AG10803 (cell line): Measurements from ENCODE around the gene CDHR1.
A peak's percentile ranks its signal among the peaks of the same experiment; 100 is the strongest.
"Not testable (repeated sequence)": the region's sequence is repeated elsewhere in the genome, so short reads cannot be mapped to it uniquely, and the experiment has no call there.

Experiments
- DNase-seq: peaks from one replicate; pipeline ENCODE4 v3.0.0; 2010; ENCODE audit warnings: low read depth
- H3K4me3 ChIP-seq: 2 replicates; pipeline ENCODE4 v1.5.1; 2011; ENCODE audit warnings: mild to moderate bottlenecking, low read length, control low read depth
- CTCF ChIP-seq: conservative IDR thresholded peaks from 2 replicates; pipeline ENCODE4 v1.5.1; 2011; ENCODE audit warnings: mild to moderate bottlenecking, low read length, control low read depth, inconsistent platforms

CDHR1 gene

GRCh38 chr10:84194424-84195043 lies at the start of gene CDHR1:
Gene CDHR1 (plus strand): TSS chr10:84194537. CDS start chr10:84194761, 224 bp downstream.
- peak within 1 kb of the TSS; percentile 20 for H3K4me3 ChIP-seq
- TF ChIP-seq CTCF, result no peak
- DNase-seq, result no peak

- no peak for DNase-seq
- no peak overlapping the region for H3K4me3 ChIP-seq
- no peak for TF ChIP-seq CTCF
Measured at GRCh38 chr10:84147347-84147746, 47.0 kb upstream of the CDHR1 start.

DNA sequence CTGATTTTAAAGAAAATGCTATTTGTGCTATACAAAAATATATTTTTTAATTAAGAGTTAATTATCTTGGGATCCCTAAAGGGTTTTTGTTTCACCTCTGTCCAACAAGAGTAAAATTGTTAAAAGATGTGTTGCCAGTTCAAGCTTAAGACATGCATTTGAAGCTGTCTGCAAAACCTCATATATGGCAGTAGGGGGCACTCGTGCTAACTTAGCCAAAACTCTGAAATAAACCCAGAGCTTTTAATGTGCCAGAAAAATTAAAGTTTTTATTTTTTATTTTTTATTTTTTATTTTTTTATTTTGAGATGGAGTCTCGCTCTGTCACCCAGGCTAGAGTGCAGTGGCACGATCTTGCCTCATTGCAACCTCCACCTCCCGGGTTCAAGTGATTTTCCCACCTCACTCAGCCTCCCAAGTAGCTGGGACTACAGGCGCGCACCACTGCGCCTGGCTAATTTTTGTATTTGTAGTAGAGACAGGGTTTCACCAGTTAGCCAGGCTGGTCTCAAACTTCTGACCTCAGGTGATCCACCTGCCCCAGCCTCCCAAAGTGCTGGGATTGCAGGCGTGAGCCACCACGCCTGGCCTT lies 46.2 kb upstream of the CDHR1 start:
- H3K4me3 ChIP-seq, result not testable (repeated sequence)
- TF ChIP-seq CTCF, result peak; percentile 82
- peak; percentile 60 for DNase-seq

DNA sequence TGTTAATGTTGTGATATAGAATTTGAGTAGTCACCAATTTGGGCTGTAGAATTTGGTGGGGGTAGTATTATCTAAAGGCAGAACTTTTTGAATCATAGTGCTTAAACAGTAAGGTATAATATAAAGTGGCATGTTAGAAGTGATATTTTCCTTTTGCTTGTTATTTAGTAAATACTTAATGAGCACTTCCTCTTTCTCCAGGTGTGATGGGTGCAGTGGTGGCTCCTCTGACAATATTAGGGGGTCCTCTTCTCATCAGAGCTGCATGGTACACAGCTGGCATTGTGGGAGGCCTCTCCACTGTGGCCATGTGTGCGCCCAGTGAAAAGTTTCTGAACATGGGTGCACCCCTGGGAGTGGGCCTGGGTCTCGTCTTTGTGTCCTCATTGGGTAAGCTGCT lies 44.5 kb upstream of the CDHR1 start:
- no peak for DNase-seq
- no peak overlapping the region for H3K4me3 ChIP-seq
- no peak for TF ChIP-seq CTCF

DNA sequence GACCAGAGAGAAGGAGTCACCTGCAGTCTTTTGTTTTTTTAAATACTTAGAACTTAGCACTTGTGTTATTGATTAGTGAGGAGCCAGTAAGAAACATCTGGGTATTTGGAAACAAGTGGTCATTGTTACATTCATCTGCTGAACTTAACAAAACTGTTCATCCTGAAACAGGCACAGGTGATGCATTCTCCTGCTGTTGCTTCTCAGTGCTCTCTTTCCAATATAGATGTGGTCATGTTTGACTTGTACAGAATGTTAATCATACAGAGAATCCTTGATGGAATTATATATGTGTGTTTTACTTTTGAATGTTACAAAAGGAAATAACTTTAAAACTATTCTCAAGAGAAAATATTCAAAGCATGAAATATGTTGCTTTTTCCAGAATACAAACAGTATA lies 41.6 kb upstream of the CDHR1 start:
- no peak for TF ChIP-seq CTCF
- no peak overlapping the region for H3K4me3 ChIP-seq
- DNase-seq, result no peak

DNA sequence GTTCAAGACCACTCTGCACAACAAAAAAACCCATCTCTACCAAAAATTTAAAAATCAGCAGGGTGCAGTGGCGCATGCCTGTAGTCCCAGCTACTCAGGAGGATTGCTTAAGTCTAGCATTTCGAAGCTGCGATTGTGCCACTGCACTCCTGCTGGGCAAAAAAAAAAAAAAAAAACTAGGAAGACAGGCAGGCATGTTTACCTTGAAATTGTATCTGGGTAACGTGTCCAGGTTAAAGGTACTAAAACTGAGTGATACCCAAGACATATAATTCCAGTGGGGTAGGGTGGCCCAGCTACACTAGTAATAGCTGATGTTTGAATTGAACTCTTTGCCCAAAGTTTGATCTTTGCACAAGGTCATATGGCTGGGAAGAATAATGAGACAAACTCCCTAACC lies 38.8 kb upstream of the CDHR1 start:
- H3K4me3 ChIP-seq, result no peak overlapping the region
- no peak for TF ChIP-seq CTCF
- DNase-seq, result no peak

GRCh38 chr10:84156009-84156408 lies 38.3 kb upstream of the CDHR1 start:
- no peak for TF ChIP-seq CTCF

More at GRCh38 chr10:84156009-84156408, 38.3 kb upstream of the CDHR1 start:
- DNase-seq, result no peak
- H3K4me3 ChIP-seq, result no peak overlapping the region
